ENCODE results near the gene PDIA6.

DNA sequence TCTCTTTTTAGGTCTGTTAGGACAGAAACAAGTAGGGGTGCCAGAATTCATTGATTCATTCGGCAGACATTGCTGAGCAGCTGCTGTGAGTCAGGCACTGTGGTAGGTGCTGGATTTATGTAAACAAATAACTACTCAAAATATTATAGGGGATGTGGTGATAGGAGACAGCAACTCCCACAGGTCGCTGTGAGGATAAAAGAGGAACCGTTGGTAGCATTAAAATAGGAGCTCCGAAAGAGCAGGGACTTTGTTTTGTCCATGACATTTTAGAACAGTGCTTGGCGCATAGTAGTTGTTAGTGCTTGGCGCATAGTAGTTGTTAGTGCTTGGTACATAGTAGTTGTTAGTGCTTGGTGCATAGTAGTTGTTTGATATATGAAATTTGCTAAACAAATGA, 62.0 kb downstream of the PDIA6 start:
- TF ChIP-seq, protein P1, sequence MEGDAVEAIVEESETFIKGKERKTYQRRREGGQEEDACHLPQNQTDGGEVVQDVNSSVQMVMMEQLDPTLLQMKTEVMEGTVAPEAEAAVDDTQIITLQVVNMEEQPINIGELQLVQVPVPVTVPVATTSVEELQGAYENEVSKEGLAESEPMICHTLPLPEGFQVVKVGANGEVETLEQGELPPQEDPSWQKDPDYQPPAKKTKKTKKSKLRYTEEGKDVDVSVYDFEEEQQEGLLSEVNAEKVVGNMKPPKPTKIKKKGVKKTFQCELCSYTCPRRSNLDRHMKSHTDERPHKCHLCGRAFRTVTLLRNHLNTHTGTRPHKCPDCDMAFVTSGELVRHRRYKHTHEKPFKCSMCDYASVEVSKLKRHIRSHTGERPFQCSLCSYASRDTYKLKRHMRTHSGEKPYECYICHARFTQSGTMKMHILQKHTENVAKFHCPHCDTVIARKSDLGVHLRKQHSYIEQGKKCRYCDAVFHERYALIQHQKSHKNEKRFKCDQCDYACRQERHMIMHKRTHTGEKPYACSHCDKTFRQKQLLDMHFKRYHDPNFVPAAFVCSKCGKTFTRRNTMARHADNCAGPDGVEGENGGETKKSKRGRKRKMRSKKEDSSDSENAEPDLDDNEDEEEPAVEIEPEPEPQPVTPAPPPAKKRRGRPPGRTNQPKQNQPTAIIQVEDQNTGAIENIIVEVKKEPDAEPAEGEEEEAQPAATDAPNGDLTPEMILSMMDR (IDR thresholded peaks at IDR 0.05; ENCODE audit: low read length): no peak
- TF ChIP-seq EZH2 (IDR thresholded peaks at IDR 0.05; ENCODE audit: borderline replicate concordance, low read length): no peak
